Posterior cingulate gyrus (tissue), 11 donors: Measurements from ENCODE around the gene KRTAP16-1.
"Not testable (repeated sequence)": the region's sequence is repeated elsewhere in the genome, so short reads cannot be mapped to it uniquely, and the experiment has no call there.

Experiments
- DNase-seq, 10 donors: peaks; one replicate each; pipeline versions ENCODE4 v3.0.0 to v3.0.0-alpha.2; 2020 to 2021; ENCODE audit warnings: mixed read lengths in 3 of 10
- intact Hi-C: fragments of 100-400 bp; cut with DNase I; formaldehyde crosslinking; loops from one replicate; pipeline ENCODE4 v1.15.1; 2023

KRTAP16-1 gene

DNA sequence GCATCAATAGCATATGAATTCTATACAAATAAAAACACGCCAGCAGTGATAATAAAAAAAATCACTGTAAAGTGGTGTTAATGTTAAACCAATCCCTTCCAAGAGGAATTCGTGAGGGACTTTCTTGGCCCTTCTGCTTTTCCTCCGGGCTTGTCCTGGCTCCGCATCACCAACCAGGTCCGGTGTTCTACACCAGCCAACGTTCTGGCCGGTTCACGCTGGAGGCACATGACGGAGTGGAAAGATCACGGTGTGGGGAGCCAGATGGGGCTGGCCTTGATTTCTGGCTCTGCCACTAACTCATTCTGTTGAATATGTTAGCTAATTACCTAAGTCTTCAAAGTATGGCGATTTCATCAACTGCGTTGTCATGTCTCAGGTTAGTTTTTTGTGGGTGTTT lies 5.0 kb downstream of the KRTAP16-1 start:
- intact Hi-C loops: no loop called here
- peak in 1 of 10 donors; percentile 69 for DNase-seq

- intact Hi-C loops: no loop called here
Measured at GRCh38 chr17:41302981-41303380, 6.1 kb downstream of the KRTAP16-1 start.

GRCh38 chr17:41301916-41302901 lies 6.9 kb downstream of the KRTAP16-1 start, which contains the start of gene KRTAP29-1:
KRTAP29-1 (minus strand) TSS chr17:41302851; CDS start chr17:41302851, 0 bp downstream.
- peak in 1 of 10 donors; percentile 81 for DNase-seq
- intact Hi-C loops: no loop called here

More at GRCh38 chr17:41302981-41303380, 6.1 kb downstream of the KRTAP16-1 start:
- DNase-seq: no peak

GRCh38 chr17:41301204-41301790 lies 7.8 kb downstream of the KRTAP16-1 start:
- no peak for DNase-seq
- intact Hi-C loops: no loop called here

- DNase-seq: peak in 1 of 10 donors; percentile 47
- intact Hi-C loops: no loop called here
Measured at GRCh38 chr17:41298458-41299135, 10.5 kb downstream of the KRTAP16-1 start.

GRCh38 chr17:41296846-41297245 lies 12.3 kb downstream of the KRTAP16-1 start:
- intact Hi-C loops: no loop called here
- no peak for DNase-seq

DNA sequence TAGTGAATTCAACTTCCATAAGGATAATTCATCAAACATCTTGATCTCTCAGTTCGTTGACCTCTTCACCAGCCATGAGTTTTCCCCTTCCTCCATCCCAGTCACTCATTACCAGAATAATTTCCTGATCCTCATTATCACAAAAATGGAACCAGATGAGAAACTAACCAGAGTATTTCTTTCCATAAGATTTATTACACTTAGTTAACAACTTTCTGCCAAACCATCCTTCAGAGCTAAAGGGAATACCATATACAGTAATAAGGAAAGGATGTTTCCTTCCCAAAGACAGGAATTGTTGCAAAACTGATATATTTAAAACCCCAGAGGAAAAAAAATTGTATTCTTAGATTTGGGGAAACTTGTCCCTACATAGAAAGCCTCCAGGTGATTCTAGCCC lies 15.1 kb downstream of the KRTAP16-1 start:
- DNase-seq: no peak
- intact Hi-C loops: no loop called here

DNA sequence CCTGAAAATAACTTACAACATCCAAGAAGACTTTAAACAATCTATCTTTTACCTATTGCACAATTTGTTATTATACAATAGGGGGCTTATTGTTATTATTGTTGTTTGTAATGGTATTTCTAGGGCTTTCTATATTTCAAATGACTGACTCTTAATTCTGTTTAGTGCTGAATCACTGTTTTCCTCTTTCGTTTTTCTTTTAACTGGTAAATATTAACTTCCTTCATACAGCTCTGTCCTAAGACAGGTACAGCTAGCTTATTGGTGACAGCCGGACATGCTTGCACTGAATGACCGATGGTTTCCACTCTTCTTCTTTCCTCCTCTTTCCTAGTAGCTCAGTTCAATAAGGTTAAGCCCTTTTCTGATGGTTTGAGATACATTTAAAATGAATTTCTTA lies 22.1 kb downstream of the KRTAP16-1 start:
- no peak for DNase-seq
- intact Hi-C loops: no loop called here

GRCh38 chr17:41284546-41284945 lies 24.6 kb downstream of the KRTAP16-1 start:
- DNase-seq: no peak
- intact Hi-C loops: no loop called here

- intact Hi-C loops: no loop called here
Measured at GRCh38 chr17:41284043-41284442, 25.1 kb downstream of the KRTAP16-1 start.

GRCh38 chr17:41278176-41278955 lies 30.7 kb downstream of the KRTAP16-1 start:
- intact Hi-C loops: no loop called here

More at GRCh38 chr17:41284043-41284442, 25.1 kb downstream of the KRTAP16-1 start:
- DNase-seq: no peak

DNA sequence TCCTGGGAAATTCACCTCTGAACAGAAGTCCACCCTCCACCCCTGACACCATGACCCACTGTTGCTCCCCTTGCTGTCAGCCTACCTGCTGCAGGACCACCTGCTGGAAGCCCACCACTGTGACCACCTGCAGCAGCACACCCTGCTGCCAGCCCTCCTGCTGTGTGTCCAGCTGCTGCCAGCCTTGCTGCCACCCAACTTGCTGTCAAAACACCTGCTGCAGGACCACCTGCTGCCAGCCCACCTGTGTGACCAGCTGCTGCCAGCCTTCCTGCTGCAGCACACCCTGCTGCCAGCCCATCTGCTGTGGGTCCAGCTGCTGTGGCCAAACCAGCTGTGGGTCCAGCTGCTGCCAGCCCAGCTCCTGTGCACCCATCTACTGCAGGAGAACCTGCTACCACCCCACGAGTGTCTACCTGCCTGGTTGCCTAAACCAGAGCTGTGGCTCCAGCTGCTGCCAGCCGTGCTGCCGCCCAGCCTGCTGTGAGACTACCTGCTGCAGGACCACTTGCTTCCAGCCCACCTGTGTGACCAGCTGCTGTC lies 33.4 kb downstream of the KRTAP16-1 start, which contains the start of gene KRTAP9-7:
TSS of gene KRTAP9-7 (plus strand) at position 51 of the 543 bp plus-strand sequence. CDS start at position 51, 0 bp downstream.
- intact Hi-C loops: not testable (repeated sequence)
- peak in 1 of 10 donors; percentile 75 for DNase-seq

More at GRCh38 chr17:41278176-41278955, 30.7 kb downstream of the KRTAP16-1 start:
- DNase-seq: no peak

GRCh38 chr17:41271858-41272257 lies 37.3 kb downstream of the KRTAP16-1 start:
- intact Hi-C loops: no loop called here
- DNase-seq: no peak

- intact Hi-C loops, DNase-seq: not testable (repeated sequence)
Measured at GRCh38 chr17:41271323-41271722, 37.8 kb downstream of the KRTAP16-1 start.

DNA sequence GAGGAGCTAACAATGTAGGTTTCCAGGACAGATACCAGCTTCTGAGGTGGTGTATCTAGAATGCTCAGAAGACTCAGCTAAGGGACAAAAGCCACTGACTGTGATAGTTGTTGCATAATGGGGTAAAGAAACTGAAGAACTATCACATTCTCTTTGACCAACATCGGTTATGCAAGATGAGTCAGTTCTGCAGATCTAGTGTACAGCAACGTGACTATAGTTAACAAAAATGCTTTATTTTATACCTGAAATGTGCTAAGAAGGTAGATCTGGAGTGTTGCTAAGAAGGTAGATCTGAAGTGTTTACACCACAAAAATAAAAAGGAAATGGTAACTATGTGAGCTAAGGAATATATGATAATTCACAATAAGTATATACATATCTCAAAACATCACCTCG lies 41.4 kb downstream of the KRTAP16-1 start:
- intact Hi-C loops: no loop called here
- DNase-seq: no peak

DNA sequence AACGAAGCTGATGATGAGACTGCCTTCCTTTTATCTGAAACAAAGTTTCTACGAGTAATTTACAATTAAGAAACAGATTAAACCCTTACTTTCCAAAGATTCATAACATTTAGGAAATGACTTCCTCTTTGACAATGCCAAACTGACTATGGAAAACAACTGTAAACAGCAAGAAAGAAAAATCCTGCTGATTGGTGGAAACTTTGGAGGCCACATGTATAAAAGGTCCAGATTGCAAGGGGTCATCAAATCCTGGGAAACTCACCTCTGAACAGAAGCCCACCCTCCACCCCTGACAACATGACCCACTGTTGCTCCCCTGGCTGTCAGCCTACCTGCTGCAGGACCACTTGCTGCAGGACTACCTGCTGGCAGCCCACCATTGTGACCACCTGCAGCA lies 44.0 kb downstream of the KRTAP16-1 start, which contains the start of gene KRTAP9-6:
TSS of gene KRTAP9-6 (plus strand) at position 301 of the 400 bp plus-strand sequence. CDS start at position 301, 0 bp downstream.
- intact Hi-C loops: no loop called here
- no peak for DNase-seq

- intact Hi-C loops: no loop called here
- no peak for DNase-seq
Measured at GRCh38 chr17:41264599-41264998, 44.5 kb downstream of the KRTAP16-1 start.

DNA sequence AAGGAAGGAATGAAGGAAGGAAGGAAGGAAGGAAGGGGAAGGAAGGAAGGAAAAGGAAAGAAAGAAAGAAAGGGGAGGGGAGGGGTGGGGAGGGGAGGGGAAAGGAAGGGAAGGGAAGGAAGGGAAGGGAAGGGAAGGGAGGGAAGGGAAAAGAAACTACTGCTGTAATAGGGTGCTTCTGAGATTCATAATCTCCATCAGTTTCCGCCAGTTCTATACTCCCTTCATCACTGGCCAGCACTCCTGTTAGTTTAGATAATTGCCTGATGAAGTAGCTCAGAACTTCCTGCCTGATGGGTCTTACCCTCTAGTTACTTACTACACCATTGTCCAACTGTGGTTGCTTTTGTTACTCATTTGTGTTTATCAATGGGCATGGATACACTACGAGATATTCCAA lies 45.9 kb downstream of the KRTAP16-1 start:
- no peak for DNase-seq
- intact Hi-C loops: no loop called here

DNA sequence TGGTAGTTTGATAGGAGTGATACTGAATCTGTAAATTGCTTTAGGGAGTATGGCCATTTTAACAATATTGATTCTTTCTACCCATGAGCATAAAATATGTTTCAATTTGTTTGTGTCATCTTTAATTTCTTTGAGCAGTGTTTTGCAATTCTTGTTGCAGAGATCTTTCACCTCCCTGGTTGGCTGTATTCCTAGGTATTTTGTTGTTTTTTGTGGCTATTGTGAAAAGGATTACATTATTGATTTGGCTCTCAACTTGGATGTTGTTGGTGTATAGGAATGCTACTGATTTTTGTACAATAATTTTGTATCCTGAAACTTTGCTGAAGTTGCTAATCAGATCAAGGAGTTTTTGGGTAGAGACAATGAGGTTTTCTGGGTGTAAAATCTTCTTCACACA lies 50.7 kb downstream of the KRTAP16-1 start:
- intact Hi-C loops: no loop called here
- DNase-seq: no peak
